Coronary artery (tissue), 2 donors: ENCODE data around the gene MAP1B.
A peak's percentile ranks its signal among the peaks of the same experiment; 100 is the strongest.

Experiments
- DNase-seq: peaks from one replicate; pipeline ENCODE4 v3.0.0-alpha.2; 2017; ENCODE audit warnings: low spot score
- H3K27ac ChIP-seq, 2 donors: fragments of 200-600 bp; sonication (generic); one replicate each; pipeline ENCODE4 v1.5.1; 2016 to 2019
- H3K4me3 ChIP-seq: fragments of 200-600 bp; sonication (generic); 2 replicates; pipeline ENCODE4 v1.5.1; 2016; ENCODE audit warnings: mild to moderate bottlenecking, moderate library complexity
- CTCF ChIP-seq: fragments of 200-600 bp; sonication (generic); IDR thresholded peaks from one replicate; pipeline ENCODE4 v1.5.1; 2019; ENCODE audit warnings: antibody characterized with exemption

The MAP1B gene

DNA sequence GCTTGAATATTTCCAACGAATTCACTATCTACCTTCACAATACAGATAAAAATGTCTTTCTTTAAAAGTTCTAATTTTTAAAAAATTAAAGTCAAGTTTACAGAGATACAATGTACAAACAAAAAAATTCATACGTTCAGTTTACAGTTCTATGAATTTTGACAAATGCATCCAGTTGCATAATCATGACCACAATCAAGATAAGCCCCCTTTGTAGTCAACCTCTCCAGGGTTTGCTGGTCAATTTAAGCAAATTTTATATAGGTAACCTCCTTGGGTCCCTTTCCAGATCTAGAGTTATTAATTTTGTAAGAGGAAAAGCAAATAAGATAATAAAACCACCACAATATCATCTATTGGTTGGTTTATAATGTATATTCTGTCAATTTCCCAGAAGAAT, 136.4 kb downstream of the MAP1B start:
- Histone ChIP-seq H3K27ac (peak overlapping the region in 1 of 2 donors; percentile 82), H3K4me3 (no peak overlapping the region)
- no peak for TF ChIP-seq CTCF
- no peak for DNase-seq

DNA sequence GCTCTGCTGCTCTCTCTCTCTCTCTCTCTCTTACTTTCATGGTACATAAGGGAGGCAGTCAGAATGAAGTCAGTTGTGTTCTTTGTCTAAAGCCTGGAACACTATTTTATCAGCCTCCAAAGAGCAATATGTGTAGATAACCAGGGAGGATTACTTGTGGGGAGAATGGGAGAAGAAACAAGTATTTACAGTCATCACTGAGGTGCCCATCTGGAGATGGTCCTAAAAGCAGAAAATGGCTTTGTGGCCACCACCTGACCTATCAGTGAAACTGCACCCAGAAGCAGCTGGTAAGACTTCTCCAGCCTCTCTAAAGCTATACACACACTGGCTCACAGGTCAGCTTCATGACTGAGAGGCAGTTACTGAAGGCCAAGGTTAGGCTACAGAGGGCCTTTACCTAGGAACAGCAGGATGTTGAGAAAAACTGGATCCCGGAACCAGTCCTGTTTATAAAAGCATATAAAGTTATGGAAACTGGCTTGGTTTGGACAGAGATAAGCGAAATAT, 137.6 kb downstream of the MAP1B start:
- Histone ChIP-seq H3K4me3 (no peak overlapping the region), H3K27ac (peak overlapping the region; percentile 71 to 82)
- DNase-seq = no peak
- no peak for TF ChIP-seq CTCF

DNA sequence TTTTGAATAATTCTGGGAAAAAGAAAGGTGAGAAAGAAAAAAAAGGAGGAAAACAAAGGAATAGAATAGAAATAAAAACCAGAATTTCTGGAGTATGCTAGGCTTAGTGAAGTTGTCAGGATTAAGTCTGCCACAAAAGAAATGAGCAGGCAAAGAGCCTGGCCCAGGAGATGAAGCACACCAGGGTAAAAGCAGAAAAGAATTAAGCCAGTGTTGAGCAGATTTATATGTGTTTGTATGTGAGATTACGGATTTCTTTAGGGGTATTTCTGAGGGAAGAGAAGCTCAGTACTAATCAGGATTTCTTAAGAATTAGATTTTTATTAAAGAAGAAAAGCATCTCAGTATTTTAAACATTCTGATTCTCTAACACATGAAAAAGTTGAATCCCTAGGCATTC, 138.3 kb downstream of the MAP1B start:
- TF ChIP-seq CTCF = no peak
- DNase-seq = no peak
- Histone ChIP-seq H3K27ac (peak overlapping the region; percentile 64 to 82), H3K4me3 (no peak overlapping the region)

- no peak for DNase-seq
- Histone ChIP-seq H3K27ac (peak overlapping the region; percentile 64 to 82), H3K4me3 (peak overlapping the region; percentile 7)
- TF ChIP-seq CTCF = no peak
Observed at GRCh38 chr5:72245951-72246532, 138.8 kb downstream of the MAP1B start.

- peak overlapping the region; percentile 64 to 82 for H3K27ac ChIP-seq
Observed at GRCh38 chr5:72246954-72247442, 139.7 kb downstream of the MAP1B start.

DNA sequence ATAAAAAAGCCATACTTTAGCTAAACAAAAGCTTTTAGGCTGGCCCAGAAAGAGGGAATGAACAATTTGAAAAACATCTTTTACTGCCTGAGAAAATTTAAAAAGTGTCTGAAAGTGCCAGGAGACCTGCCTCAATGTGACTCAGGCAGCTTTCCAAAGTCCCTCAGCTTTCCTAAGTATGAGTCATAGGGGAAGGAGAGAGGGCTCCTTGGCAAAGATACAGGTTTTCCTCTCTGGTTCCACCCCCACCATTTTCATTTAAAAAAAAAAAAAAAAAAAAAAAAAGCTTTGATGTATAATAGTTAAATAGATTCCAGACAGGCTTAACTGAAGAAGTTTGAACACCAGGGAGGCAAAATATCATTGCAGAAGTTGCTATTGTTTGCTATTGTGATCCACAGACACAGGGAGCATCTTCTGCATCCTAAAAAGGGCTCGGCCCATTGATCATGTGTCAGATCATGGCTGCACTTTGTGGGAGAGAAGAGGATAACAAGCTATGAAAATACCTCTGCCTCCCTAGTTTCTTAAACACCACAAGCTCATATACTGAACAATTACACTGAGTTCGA, 141.2 kb downstream of the MAP1B start:
- TF ChIP-seq CTCF = no peak
- DNase-seq = no peak
- Histone ChIP-seq H3K27ac (peak overlapping the region; percentile 59), H3K4me3 (peak overlapping the region; percentile 3)

More at GRCh38 chr5:72246954-72247442, 139.7 kb downstream of the MAP1B start:
- H3K4me3 ChIP-seq = peak overlapping the region; percentile 22
- no peak for TF ChIP-seq CTCF
- no peak for DNase-seq

DNA sequence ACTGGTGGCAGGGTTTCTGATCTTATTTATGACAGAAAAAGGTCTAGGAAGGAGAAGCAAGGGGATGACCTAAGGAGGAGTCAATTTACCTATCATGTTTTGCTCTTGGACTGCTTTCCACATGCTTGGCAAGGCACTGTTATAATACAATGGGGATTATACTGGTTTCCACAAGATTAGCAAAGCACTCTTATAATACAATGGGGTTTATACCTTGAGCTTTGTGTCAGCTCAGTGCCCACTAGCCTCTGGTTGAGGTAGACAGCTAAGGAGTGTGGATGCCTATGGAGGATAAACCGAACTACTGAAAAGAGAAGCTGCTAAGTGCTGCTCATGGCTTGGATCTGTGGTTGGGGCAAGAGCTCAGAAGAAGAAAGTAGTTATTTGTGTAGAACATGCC, 144.1 kb downstream of the MAP1B start:
- no peak for TF ChIP-seq CTCF
- Histone ChIP-seq H3K27ac (peak overlapping the region; percentile 12 to 68), H3K4me3 (no peak overlapping the region)
- no peak for DNase-seq
